ENCODE results near the gene SPHK1.

Gene SPHK1

DNA sequence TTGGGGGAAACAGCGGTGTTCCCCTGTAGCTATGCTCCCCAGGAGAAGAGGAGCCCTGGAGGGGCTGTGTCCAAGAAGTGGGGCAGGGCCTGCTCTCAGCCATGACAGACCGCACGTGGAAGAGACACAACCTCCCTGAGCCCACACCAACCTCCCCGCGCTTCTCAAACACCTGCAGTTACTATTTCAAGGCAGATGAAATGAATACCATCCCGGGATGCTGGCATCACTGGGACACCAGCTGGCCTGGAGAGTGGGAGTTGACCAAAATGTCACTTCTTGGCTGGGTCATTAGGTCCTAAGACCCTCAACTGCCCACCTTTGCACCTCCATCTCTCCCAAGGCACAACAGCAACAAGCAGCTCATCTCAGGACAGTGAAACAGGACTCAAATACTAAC, 32.0 kb downstream of the SPHK1 start:
- no peak overlapping the region for H2AFZ ChIP-seq (ENCODE audit: low read depth, low read length)
- peaks cover 37% of the 10 kb centered on the region for H4K20me1 ChIP-seq (ENCODE audit: insufficient read depth, low read length)
- no peaks in the 10 kb centered on the region for H3K4me1 ChIP-seq (ENCODE audit: low read length)
- TF ChIP-seq CTCF (IDR thresholded peaks at IDR 0.05; ENCODE audit: low read depth, low read length) (no peak), EZH2phosphoT487 (IDR thresholded peaks at IDR 0.05; ENCODE audit: low read depth) (no peak)
- no peaks in the 10 kb centered on the region for H3K27me3 ChIP-seq (ENCODE audit: low read depth, low read length)
- H3K79me2 ChIP-seq (ENCODE audit: low read length), result peaks cover 53% of the 10 kb centered on the region
- no peaks in the 10 kb centered on the region for H3K36me3 ChIP-seq (replicated peaks; ENCODE audit: low read depth, low read length)
- H3K27ac ChIP-seq (ENCODE audit: low read length), result no peak overlapping the region
- no peak overlapping the region for H3K4me3 ChIP-seq (ENCODE audit: low read length)
- no peak overlapping the region for H3K9ac ChIP-seq (ENCODE audit: low read length)
- H3K9me3 ChIP-seq (ENCODE audit: insufficient read depth, low read length), result no peaks in the 10 kb centered on the region
- H3K4me2 ChIP-seq (ENCODE audit: low read length), result no peak overlapping the region

DNA sequence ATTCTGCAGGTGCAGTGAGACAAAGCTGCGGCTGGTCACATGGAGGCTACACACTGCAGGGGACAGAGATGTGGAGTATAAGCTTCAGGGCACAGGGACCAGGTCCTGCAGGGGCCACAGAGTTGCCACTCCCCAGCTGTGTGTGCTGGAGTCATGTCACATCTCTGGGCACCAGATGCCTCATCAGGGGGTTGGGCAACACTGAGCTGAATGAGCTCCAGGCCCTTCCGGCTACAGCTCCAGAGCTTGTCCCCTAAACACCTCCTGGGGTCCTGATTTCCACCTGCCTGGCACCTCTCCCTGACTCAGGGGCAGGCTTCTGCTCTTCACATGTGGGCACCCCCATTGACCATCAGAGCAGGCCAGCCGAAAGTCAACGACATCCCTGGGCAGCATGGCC, 32.5 kb downstream of the SPHK1 start:
- H2AFZ ChIP-seq (ENCODE audit: low read depth, low read length), result no peak overlapping the region
- no peaks in the 10 kb centered on the region for H3K9me3 ChIP-seq (ENCODE audit: insufficient read depth, low read length)
- TF ChIP-seq EZH2phosphoT487 (IDR thresholded peaks at IDR 0.05; ENCODE audit: low read depth), result no peak
- TF ChIP-seq CTCF (IDR thresholded peaks at IDR 0.05; ENCODE audit: low read depth, low read length), result no peak
- no peak overlapping the region for H3K27ac ChIP-seq (ENCODE audit: low read length)
- H3K9ac ChIP-seq (ENCODE audit: low read length), result no peak overlapping the region
- H3K27me3 ChIP-seq (ENCODE audit: low read depth, low read length), result no peaks in the 10 kb centered on the region
- H3K79me2 ChIP-seq (ENCODE audit: low read length), result peaks cover 56% of the 10 kb centered on the region
- no peaks in the 10 kb centered on the region for H3K36me3 ChIP-seq (replicated peaks; ENCODE audit: low read depth, low read length)
- H3K4me1 ChIP-seq (ENCODE audit: low read length), result no peaks in the 10 kb centered on the region
- no peak overlapping the region for H3K4me2 ChIP-seq (ENCODE audit: low read length)
- H4K20me1 ChIP-seq (ENCODE audit: insufficient read depth, low read length), result peaks cover 39% of the 10 kb centered on the region
- H3K4me3 ChIP-seq (ENCODE audit: low read length), result no peak overlapping the region

DNA sequence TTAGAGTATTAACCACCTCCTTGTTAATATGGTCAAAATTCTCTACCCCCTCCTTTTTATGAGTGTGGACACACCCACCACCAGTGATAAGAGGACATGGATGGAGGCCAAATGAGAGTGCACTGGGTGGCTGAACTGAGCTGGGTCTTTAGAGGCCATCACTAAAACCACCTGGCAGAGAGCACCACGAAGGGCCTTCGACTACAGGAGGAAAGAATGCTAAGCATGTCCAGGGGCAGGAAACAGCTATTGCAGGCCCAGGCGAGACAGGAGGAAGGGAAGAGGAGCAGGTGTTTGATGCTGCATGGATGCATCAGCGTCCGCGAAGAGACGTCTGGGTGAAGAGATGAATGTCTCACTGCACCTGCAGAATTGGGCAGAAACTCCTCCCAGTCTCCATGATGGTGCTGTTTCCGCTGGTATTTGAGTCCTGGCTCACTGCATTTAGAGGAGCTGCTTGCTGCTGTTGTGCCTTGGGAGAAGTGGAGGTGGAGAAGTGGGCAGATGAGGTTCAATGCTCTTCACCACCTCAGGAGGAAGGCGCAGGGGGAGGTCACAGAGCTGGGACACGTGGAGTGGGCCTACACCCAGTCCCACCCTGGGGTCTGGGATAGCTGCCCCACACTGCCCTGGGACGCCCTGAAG, 33.2 kb downstream of the SPHK1 start:
- peaks cover 60% of the 10 kb centered on the region for H3K79me2 ChIP-seq (ENCODE audit: low read length)
- no peak overlapping the region for H3K4me3 ChIP-seq (ENCODE audit: low read length)
- TF ChIP-seq EZH2phosphoT487 (IDR thresholded peaks at IDR 0.05; ENCODE audit: low read depth) (no peak), CTCF (IDR thresholded peaks at IDR 0.05; ENCODE audit: low read depth, low read length) (no peak)
- H2AFZ ChIP-seq (ENCODE audit: low read depth, low read length), result no peak overlapping the region
- no peaks in the 10 kb centered on the region for H3K9me3 ChIP-seq (ENCODE audit: insufficient read depth, low read length)
- H3K9ac ChIP-seq (ENCODE audit: low read length), result no peak overlapping the region
- H3K27me3 ChIP-seq (ENCODE audit: low read depth, low read length), result no peaks in the 10 kb centered on the region
- peaks cover 43% of the 10 kb centered on the region for H4K20me1 ChIP-seq (ENCODE audit: insufficient read depth, low read length)
- no peak overlapping the region for H3K4me2 ChIP-seq (ENCODE audit: low read length)
- no peaks in the 10 kb centered on the region for H3K4me1 ChIP-seq (ENCODE audit: low read length)
- H3K27ac ChIP-seq (ENCODE audit: low read length), result no peak overlapping the region
- no peaks in the 10 kb centered on the region for H3K36me3 ChIP-seq (replicated peaks; ENCODE audit: low read depth, low read length)

DNA sequence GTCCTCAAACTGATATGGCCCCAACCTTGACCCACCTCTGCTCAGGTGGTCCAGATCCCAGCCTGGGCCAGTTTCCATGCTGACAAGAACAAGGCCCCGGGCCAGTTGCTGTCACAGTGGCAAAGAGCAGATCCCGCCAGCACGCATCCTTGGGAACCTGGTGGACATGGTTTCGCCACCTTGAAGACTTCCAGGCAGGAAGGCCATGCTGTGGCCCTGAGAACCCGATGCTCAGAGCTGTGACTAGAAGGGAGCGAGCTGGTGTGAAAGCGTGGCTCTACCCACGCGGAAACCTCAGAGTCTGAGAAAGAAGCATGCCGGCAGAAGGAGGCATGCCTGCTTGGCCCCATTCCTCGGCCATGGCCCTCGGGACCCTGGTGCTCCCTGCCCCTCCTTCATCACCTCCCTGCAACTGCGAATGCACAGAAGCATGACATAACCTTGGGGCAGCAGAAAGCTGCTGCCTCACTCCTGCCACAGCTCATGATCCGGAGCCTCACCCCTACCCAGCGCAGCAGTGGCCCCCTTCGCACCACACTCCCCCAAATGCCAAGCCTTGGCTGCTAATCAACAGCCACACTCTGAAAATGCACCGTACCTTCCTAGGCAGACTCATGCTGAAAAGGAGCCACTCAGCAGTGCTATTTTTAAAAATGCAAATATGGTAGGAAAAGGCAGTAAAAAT, 35.3 kb downstream of the SPHK1 start:
- Histone ChIP-seq H3K27ac (ENCODE audit: low read length) (no peak overlapping the region), H3K4me3 (ENCODE audit: low read length) (no peak overlapping the region), H3K4me2 (ENCODE audit: low read length) (no peak overlapping the region), H3K4me1 (ENCODE audit: low read length) (no peaks in the 10 kb centered on the region), H3K9me3 (ENCODE audit: insufficient read depth, low read length) (no peaks in the 10 kb centered on the region), H3K36me3 (replicated peaks; ENCODE audit: low read depth, low read length) (no peaks in the 10 kb centered on the region), H3K27me3 (ENCODE audit: low read depth, low read length) (no peaks in the 10 kb centered on the region), H2AFZ (ENCODE audit: low read depth, low read length) (no peak overlapping the region), H3K9ac (ENCODE audit: low read length) (no peak overlapping the region), H3K79me2 (ENCODE audit: low read length) (peaks cover 65% of the 10 kb centered on the region), H4K20me1 (ENCODE audit: insufficient read depth, low read length) (peaks cover 43% of the 10 kb centered on the region)
- TF ChIP-seq EZH2phosphoT487 (IDR thresholded peaks at IDR 0.05; ENCODE audit: low read depth) (no peak), CTCF (IDR thresholded peaks at IDR 0.05; ENCODE audit: low read depth, low read length) (no peak)

All from OCI-LY3 (cell line).